ENCODE data around the gene CDKAL1.

Gene CDKAL1

DNA sequence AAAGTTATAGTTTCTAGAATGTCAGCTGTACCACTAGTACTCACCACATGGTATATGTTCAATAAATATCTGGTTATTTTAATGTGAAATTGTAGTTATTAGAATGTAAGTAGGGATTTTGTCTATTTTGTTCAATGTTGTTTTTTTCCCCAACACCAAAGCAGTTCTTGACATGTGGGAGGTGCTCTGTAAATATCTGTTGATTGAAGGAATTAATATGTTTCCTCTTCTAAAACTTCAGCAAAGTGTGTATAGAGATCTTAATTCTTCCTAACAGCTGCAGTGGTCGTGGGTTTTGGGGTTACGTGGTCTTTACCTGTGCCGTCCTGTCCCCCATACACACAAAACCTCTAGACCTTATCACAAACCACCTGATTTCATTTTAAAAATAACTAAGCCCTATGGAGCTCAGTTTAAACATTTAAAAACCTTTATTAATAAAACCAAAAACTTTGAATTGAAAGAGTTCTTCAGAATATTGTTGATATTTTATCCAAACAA is 587.4 kb downstream of the CDKAL1 start:
- Histone ChIP-seq H3K36me3 (ENCODE audit: control insufficient read depth, insufficient read depth, low read length) (no peaks in the 10 kb centered on the region), H3K9me3 (ENCODE audit: control insufficient read depth, insufficient read depth, low read length) (no peaks in the 10 kb centered on the region), H3K27ac (ENCODE audit: low read length) (no peak overlapping the region), H3K27me3 (ENCODE audit: control insufficient read depth, insufficient read depth, low read length) (no peaks in the 10 kb centered on the region), H3K4me3 (ENCODE audit: low read length) (no peak overlapping the region), H3K4me1 (ENCODE audit: control insufficient read depth, insufficient read depth, low read length) (no peaks in the 10 kb centered on the region)
- DNase-seq (ENCODE audit: low read depth, low spot score): no peak
- no CpG with 5 or more reads among the region's 3 CpGs for WGBS (ENCODE audit: insufficient coverage, insufficient read length)

DNA sequence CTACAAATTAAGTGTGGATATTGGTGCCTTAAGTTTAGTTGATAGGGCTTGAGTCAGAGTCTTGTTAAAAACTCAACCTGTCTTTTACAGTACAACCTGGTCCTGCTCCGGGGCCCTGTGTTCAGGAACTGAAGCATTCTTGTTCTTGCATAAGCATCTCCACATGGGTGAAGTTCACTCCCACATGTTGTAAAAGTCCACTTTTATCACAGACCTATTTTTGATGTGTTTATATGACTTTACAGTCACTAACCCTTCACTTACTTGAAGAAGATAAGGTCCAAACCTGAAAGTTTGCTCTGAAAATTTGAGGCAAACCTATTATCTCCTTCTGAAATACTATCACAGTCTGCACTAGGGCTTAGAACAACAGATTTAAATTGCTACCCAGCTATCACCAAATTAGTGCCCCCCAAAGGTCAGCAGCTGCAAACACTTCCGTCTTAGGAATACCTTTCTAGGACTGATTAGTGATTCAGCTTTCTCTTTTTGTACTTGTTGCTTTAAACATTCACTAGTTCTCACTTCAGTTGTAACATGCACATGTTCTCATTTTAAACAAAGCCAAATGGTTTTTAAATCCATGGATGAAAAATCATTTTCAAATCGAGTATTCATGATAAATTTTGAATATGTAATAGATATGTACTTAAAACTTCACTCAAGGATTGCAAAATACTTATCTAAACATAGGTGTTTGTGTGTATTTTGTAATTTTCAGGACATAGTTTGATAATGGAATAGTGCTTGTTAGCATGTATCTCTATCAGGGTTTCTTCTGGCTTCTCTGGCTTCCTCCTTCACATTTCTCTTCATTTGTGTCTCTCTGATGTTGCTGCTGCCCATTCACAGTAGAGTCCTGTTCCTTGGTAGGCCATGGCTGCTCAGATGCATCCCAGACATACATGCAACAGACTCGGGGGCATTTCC is 589.5 kb downstream of the CDKAL1 start:
- H3K4me3 ChIP-seq (ENCODE audit: low read length): no peak overlapping the region
- no peaks in the 10 kb centered on the region for H3K9me3 ChIP-seq (ENCODE audit: control insufficient read depth, insufficient read depth, low read length)
- DNase-seq (ENCODE audit: low read depth, low spot score): no peak
- H3K27me3 ChIP-seq (ENCODE audit: control insufficient read depth, insufficient read depth, low read length): no peaks in the 10 kb centered on the region
- no peaks in the 10 kb centered on the region for H3K4me1 ChIP-seq (ENCODE audit: control insufficient read depth, insufficient read depth, low read length)
- H3K27ac ChIP-seq (ENCODE audit: low read length): no peak overlapping the region
- H3K36me3 ChIP-seq (ENCODE audit: control insufficient read depth, insufficient read depth, low read length): no peaks in the 10 kb centered on the region
- WGBS (ENCODE audit: insufficient coverage, insufficient read length): no CpG with 5 or more reads among the region's 4 CpGs

DNA sequence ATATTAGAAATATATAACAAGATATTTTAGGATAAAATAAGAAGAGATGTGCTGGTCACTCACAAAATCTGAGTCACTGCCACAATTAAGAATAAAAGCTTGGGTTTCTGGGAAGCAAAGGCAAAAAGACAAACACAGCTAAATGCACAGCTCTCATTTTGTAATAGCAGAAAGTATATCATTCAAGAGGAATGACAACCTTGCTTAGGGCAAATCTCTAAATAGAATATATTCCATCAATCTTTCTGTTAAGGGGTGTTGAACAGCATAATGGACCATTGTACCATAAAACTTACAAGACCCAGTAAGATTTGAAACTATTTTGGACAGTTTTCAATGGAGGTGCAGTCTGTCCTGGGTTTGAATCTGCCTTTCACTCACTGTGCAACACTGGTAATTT is 594.3 kb downstream of the CDKAL1 start:
- no peak overlapping the region for H3K27ac ChIP-seq (ENCODE audit: low read length)
- H3K27me3 ChIP-seq (ENCODE audit: control insufficient read depth, insufficient read depth, low read length): no peaks in the 10 kb centered on the region
- no peaks in the 10 kb centered on the region for H3K4me1 ChIP-seq (ENCODE audit: control insufficient read depth, insufficient read depth, low read length)
- DNase-seq (ENCODE audit: low read depth, low spot score): no peak
- H3K9me3 ChIP-seq (ENCODE audit: control insufficient read depth, insufficient read depth, low read length): no peaks in the 10 kb centered on the region
- H3K4me3 ChIP-seq (ENCODE audit: low read length): no peak overlapping the region
- H3K36me3 ChIP-seq (ENCODE audit: control insufficient read depth, insufficient read depth, low read length): no peaks in the 10 kb centered on the region

DNA sequence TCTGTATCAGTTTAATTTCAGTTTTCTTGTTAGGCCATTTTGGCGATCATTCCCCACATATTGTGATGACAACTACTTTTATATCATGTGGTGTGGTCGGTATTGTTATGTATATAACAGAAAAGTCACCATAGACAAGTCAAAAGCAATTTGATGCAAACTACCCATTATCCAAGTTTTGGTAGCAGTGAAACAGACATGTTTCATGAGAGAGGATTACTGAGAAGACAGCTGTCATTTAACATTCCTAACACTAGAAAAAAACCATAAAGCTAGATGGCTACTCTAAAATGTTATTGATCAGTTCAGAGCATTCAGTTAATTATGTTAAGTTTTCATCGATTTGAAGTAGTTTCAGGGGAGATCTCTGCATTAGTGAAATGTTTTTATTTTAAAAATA is 597.1 kb downstream of the CDKAL1 start:
- H3K4me3 ChIP-seq (ENCODE audit: low read length): no peak overlapping the region
- H3K27ac ChIP-seq (ENCODE audit: low read length): no peak overlapping the region
- H3K36me3 ChIP-seq (ENCODE audit: control insufficient read depth, insufficient read depth, low read length): no peaks in the 10 kb centered on the region
- H3K9me3 ChIP-seq (ENCODE audit: control insufficient read depth, insufficient read depth, low read length): no peaks in the 10 kb centered on the region
- no peaks in the 10 kb centered on the region for H3K27me3 ChIP-seq (ENCODE audit: control insufficient read depth, insufficient read depth, low read length)
- H3K4me1 ChIP-seq (ENCODE audit: control insufficient read depth, insufficient read depth, low read length): no peaks in the 10 kb centered on the region
- 100% methylated on average over 1 of the region's 3 CpGs for WGBS (ENCODE audit: insufficient coverage, insufficient read length)
- no peak for DNase-seq (ENCODE audit: low read depth, low spot score)

DNA sequence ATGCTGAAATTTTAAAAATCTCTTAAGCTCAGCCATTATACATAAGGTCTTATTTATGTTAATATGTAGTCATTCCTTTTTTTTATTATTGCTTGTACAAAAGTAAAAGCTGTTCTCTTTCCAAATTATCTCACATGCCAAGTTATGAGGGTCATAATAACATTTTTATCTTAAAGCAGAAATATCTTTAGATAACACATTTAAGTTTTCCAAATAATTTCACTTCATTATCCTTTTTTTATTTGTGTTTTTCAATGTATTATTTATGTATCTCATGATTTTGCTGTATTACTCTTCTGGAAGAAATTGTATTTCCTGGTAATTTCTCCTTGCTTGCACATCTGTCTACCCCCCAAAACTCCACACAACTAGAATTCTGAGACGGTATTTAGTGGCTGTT is 598.2 kb downstream of the CDKAL1 start:
- no peaks in the 10 kb centered on the region for H3K4me1 ChIP-seq (ENCODE audit: control insufficient read depth, insufficient read depth, low read length)
- no peak for DNase-seq (ENCODE audit: low read depth, low spot score)
- H3K4me3 ChIP-seq (ENCODE audit: low read length): no peak overlapping the region
- no peaks in the 10 kb centered on the region for H3K9me3 ChIP-seq (ENCODE audit: control insufficient read depth, insufficient read depth, low read length)
- H3K27ac ChIP-seq (ENCODE audit: low read length): no peak overlapping the region
- H3K36me3 ChIP-seq (ENCODE audit: control insufficient read depth, insufficient read depth, low read length): no peaks in the 10 kb centered on the region
- no CpG with 5 or more reads among the region's 1 CpG for WGBS (ENCODE audit: insufficient coverage, insufficient read length)
- no peaks in the 10 kb centered on the region for H3K27me3 ChIP-seq (ENCODE audit: control insufficient read depth, insufficient read depth, low read length)

DNA sequence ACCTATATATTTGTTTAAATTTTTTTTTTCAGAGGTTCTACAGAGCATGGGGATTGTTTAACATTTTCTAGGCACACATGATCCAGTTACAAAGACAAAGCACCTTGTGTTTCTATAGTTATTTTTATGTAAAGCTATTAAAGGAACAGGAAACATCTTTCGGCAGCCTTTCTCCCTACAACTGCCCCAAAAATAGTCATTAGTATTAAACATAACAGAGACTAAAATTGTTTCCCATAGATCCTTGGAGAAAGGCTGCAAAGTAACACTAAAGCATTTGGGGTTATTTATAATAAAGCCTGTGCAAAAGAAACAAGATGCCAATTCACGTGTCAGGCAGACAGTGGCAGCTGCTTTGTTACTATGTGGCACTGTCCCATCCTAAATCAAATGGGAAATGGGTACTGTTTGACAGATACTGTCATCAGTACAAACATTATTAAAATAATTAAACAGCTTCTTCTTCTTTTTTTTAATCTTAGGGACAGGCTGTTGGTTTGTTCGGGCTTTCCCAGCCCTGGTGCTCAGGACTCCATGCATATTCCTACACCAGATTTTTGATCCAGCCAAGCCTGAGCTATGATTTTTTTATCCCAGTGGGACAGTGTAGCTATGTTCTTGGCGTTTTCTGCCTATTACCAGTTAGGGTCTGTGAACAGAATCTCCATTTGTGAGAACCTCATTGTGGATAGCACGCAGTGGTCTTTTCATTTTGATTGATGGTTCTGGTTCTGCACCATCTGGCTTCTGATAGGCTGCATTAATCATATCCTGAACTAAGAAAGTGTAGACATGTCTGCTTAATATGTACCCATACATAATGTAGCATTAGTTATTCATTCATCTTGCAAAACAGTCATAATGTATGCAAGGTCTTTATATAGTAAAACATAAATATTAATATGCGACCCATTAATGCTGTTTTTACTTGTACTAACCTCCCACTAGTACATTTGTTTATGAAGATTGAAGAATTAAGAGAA is 598.9 kb downstream of the CDKAL1 start:
- no peak overlapping the region for H3K27ac ChIP-seq (ENCODE audit: low read length)
- no CpG with 5 or more reads among the region's 6 CpGs for WGBS (ENCODE audit: insufficient coverage, insufficient read length)
- no peaks in the 10 kb centered on the region for H3K4me1 ChIP-seq (ENCODE audit: control insufficient read depth, insufficient read depth, low read length)
- no peak for DNase-seq (ENCODE audit: low read depth, low spot score)
- no peaks in the 10 kb centered on the region for H3K27me3 ChIP-seq (ENCODE audit: control insufficient read depth, insufficient read depth, low read length)
- no peaks in the 10 kb centered on the region for H3K36me3 ChIP-seq (ENCODE audit: control insufficient read depth, insufficient read depth, low read length)
- no peaks in the 10 kb centered on the region for H3K9me3 ChIP-seq (ENCODE audit: control insufficient read depth, insufficient read depth, low read length)
- no peak overlapping the region for H3K4me3 ChIP-seq (ENCODE audit: low read length)

DNA sequence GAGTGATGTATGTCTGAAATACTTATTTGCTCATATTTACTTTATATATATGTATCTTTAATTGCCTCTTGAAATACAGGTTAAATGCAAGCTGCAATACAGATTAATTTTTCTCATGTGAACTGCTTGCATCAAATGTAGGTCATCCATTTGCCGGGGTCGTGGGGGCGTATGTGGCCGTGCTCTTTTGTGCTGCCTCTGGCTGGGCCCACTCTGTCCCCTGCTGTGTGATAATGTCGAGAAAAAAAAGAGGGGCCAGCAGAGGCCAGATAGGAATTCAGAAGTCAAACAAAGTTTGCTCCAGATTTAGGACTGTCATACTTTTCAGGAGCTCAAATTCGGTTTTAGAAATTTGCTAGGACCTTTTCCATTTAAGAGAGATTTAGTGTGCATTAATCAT is 599.6 kb downstream of the CDKAL1 start:
- Histone ChIP-seq H3K4me3 (ENCODE audit: low read length) (no peak overlapping the region), H3K9me3 (ENCODE audit: control insufficient read depth, insufficient read depth, low read length) (no peaks in the 10 kb centered on the region), H3K27ac (ENCODE audit: low read length) (no peak overlapping the region), H3K36me3 (ENCODE audit: control insufficient read depth, insufficient read depth, low read length) (no peaks in the 10 kb centered on the region), H3K4me1 (ENCODE audit: control insufficient read depth, insufficient read depth, low read length) (no peaks in the 10 kb centered on the region), H3K27me3 (ENCODE audit: control insufficient read depth, insufficient read depth, low read length) (no peaks in the 10 kb centered on the region)
- no peak for DNase-seq (ENCODE audit: low read depth, low spot score)
- no CpG with 5 or more reads among the region's 6 CpGs for WGBS (ENCODE audit: insufficient coverage, insufficient read length)

DNA sequence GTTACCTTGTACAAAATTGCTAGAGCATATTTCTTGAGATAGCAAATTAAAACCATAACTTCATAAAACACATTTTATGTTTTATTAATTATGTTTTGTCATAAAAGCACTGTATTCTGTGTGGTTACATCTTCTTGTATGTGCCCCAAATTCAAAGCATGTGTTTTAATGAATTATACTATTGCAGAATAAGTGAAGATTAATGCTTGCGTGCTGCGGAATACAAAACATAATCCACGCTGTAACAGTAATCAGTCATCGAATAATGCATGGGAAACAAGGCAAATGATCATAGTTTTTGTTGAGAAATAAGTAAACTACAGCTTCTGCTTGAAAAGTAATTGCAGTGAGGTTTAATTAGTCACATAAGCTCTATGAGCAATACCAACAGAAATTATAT is 600.1 kb downstream of the CDKAL1 start:
- Histone ChIP-seq H3K27me3 (ENCODE audit: control insufficient read depth, insufficient read depth, low read length) (no peaks in the 10 kb centered on the region), H3K4me3 (ENCODE audit: low read length) (no peak overlapping the region), H3K36me3 (ENCODE audit: control insufficient read depth, insufficient read depth, low read length) (no peaks in the 10 kb centered on the region), H3K9me3 (ENCODE audit: control insufficient read depth, insufficient read depth, low read length) (no peaks in the 10 kb centered on the region), H3K27ac (ENCODE audit: low read length) (no peak overlapping the region), H3K4me1 (ENCODE audit: control insufficient read depth, insufficient read depth, low read length) (no peaks in the 10 kb centered on the region)
- DNase-seq (ENCODE audit: low read depth, low spot score): no peak
- no CpG with 5 or more reads among the region's 4 CpGs for WGBS (ENCODE audit: insufficient coverage, insufficient read length)

DNA sequence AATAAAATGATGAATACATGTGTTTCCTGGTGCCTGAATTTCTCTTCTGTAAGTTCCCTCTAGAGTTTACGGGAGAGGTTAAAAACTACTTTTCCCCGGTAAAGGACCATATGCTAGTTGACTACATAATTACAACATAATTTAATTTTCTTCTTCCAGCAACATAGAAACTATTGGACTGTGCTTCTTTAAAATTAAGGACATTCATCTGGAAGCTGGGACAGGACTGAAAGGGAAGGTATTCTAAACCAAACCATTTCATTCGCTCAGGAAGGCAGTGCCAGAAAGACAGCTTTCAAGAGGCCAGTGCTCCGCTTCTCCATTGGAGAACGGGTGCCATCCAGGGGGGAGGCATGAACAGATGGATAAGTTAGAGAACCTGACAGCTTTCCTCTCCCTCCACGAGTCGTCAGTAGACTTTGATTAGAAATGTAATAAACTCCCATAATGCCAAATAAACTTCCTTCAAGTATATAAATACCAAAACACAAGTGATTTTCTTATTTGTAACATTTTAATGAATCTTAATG is 601.3 kb downstream of the CDKAL1 start:
- H3K27me3 ChIP-seq (ENCODE audit: control insufficient read depth, insufficient read depth, low read length): no peaks in the 10 kb centered on the region
- no peak overlapping the region for H3K4me3 ChIP-seq (ENCODE audit: low read length)

DNA sequence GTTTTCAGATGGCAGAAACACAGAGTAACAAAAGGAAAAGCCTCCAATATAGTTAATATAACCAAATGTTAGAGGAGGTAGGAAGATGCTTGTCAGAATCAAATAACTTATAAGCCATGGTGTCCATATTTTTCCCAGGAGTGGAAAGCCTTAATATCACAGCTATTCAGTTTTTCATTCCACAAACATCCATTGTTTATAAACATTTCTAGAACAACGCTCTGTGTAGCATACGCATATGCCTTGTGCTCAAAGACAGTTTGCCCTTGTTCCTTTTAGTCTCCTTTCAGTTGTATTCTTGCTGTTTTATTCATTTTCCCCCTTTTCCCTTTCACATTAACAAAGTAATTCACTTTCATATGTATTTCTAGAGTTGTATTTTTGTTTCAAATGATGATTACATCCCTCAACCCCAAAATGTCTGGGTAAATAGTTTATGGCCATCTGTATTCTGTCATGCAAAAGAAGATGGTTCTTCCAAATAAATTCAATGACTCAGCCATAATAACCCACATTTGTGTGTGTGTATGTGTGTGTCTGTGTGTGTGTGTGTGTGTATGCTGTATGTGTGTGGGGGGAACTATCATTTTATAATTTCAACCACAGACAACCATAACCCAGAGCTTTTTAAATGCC is 603.6 kb downstream of the CDKAL1 start:
- no CpG with 5 or more reads among the region's 2 CpGs for WGBS (ENCODE audit: insufficient coverage, insufficient read length)
- no peaks in the 10 kb centered on the region for H3K4me1 ChIP-seq (ENCODE audit: control insufficient read depth, insufficient read depth, low read length)
- no peak for DNase-seq (ENCODE audit: low read depth, low spot score)
- H3K9me3 ChIP-seq (ENCODE audit: control insufficient read depth, insufficient read depth, low read length): no peaks in the 10 kb centered on the region
- no peaks in the 10 kb centered on the region for H3K27me3 ChIP-seq (ENCODE audit: control insufficient read depth, insufficient read depth, low read length)
- no peak overlapping the region for H3K27ac ChIP-seq (ENCODE audit: low read length)
- no peaks in the 10 kb centered on the region for H3K36me3 ChIP-seq (ENCODE audit: control insufficient read depth, insufficient read depth, low read length)
- no peak overlapping the region for H3K4me3 ChIP-seq (ENCODE audit: low read length)

More for the DNA sequence above, 601.3 kb downstream of the CDKAL1 start:
- DNase-seq (ENCODE audit: low read depth, low spot score): no peak
- WGBS (ENCODE audit: insufficient coverage, insufficient read length): no CpG with 5 or more reads among the region's 7 CpGs
- no peaks in the 10 kb centered on the region for H3K4me1 ChIP-seq (ENCODE audit: control insufficient read depth, insufficient read depth, low read length)
- H3K27ac ChIP-seq (ENCODE audit: low read length): no peak overlapping the region
- H3K9me3 ChIP-seq (ENCODE audit: control insufficient read depth, insufficient read depth, low read length): no peaks in the 10 kb centered on the region
- H3K36me3 ChIP-seq (ENCODE audit: control insufficient read depth, insufficient read depth, low read length): no peaks in the 10 kb centered on the region

Data from iPS DF 6.9 (cell line).